ENCODE data around the gene FHL5. TPM values are rescaled to one million over a fixed set of nuclear protein-coding genes. Genes with fewer than 3 reads are reported as not detected.

Gene FHL5
- total and polyA plus RNA-seq, 2 experiments from 2014 or later, result not detected

GRCh38 chr6:96645106-96645505 is 82.2 kb downstream of the FHL5 start (continued):
- no peak for TF ChIP-seq ZNF462 (CRISPR knock-in tag; IDR thresholded peaks at IDR 0.05)

GRCh38 chr6:96649926-96650325 is 87.0 kb downstream of the FHL5 start:
- Mint-ChIP-seq H3K9me3 (no peaks in the 10 kb centered on the region), H3K4me1 (no peaks in the 10 kb centered on the region), H3K27ac (no peak overlapping the region), H3K4me3 (no peak overlapping the region), H3K27me3 (ENCODE audit: insufficient read depth, low read depth, poor library complexity) (no peaks in the 10 kb centered on the region), H3K36me3 (ENCODE audit: low read depth) (no peaks in the 10 kb centered on the region)
- Histone ChIP-seq H3K4me3 (no peak overlapping the region), H4K20me1 (replicated peaks; ENCODE audit: insufficient read depth) (no peaks in the 10 kb centered on the region), H2AFZ (no peak overlapping the region), H3K4me2 (no peak overlapping the region), H3K9me2 (ENCODE audit: insufficient read depth) (no peaks in the 10 kb centered on the region), H3K4me1 (ENCODE audit: insufficient read depth) (no peaks in the 10 kb centered on the region), H3K27ac (ENCODE audit: low read depth) (no peak overlapping the region), H3K36me3 (ENCODE audit: insufficient read depth) (no peaks in the 10 kb centered on the region), H3K27me3 (ENCODE audit: insufficient read depth) (no peaks in the 10 kb centered on the region), H3F3A (replicated peaks; ENCODE audit: low read depth) (no peaks in the 10 kb centered on the region), H3K79me2 (replicated peaks; ENCODE audit: insufficient read depth) (no peaks in the 10 kb centered on the region)
- no peak for ATAC-seq
- DNase-seq (ENCODE audit: low spot score), result no peak
- TF ChIP-seq CREB1 (CRISPR knock-in tag; IDR thresholded peaks at IDR 0.05; ENCODE audit: low read depth) (no peak), ZNF114 (CRISPR knock-in tag; IDR thresholded peaks at IDR 0.05) (no peak), REST (IDR thresholded peaks at IDR 0.05; ENCODE audit: unreplicated experiment) (no peak), EZH2phosphoT487 (IDR thresholded peaks at IDR 0.05; ENCODE audit: unreplicated experiment) (no peak), POLR2AphosphoS5 (IDR thresholded peaks at IDR 0.05; ENCODE audit: low read depth) (no peak), ZNF331 (CRISPR knock-in tag; IDR thresholded peaks at IDR 0.05; ENCODE audit: low read depth) (no peak), NANOG (IDR thresholded peaks at IDR 0.05; ENCODE audit: borderline replicate concordance) (no peak), ETS1 (IDR thresholded peaks at IDR 0.05) (no peak)

All from GM23338 (cell line).